IMR-90 (cell line): ENCODE measurements around the gene ZNF277. TPM values are rescaled to one million over a fixed set of nuclear protein-coding genes. Genes with fewer than 3 reads are reported as not detected.
A peak's percentile ranks its signal among the peaks of the same experiment; 100 is the strongest.

ENCODE experiments used
- ATAC-seq: fragments of 200-7000 bp; cut with Tn5 transposase; 2 replicates; pipeline ENCODE4 v1.9.1; 2020; ENCODE audit warnings: low read depth, mild to moderate bottlenecking, moderate library complexity
- BruUV-seq: library from RNA; stranded (reverse); fragments of 400-500 nt; replicated peaks from 2 replicates; lab custom pipeline; 2021; lab: Mats Ljungman, UMichigan
- CTCF ChIA-PET: fragments of 300-600 bp; formaldehyde crosslinking; extraction: SDS; loops from one replicate; lab custom pipeline; 2021; ENCODE audit warnings: antibody characterized with exemption; lab: Yijun Ruan, JAX
- POLR2A ChIA-PET: fragments of 300-600 bp; sonication (Branson Sonifier 250); formaldehyde crosslinking; loops from one replicate; lab custom pipeline; 2022; ENCODE audit warnings: antibody characterized with exemption; ENCODE audit not compliant: unreplicated experiment; lab: Charles Lee
- DNase-seq: peaks from one replicate; pipeline ENCODE4 v3.0.0; 2013
- H2AFZ ChIP-seq: replicated peaks from 2 replicates; pipeline ENCODE3; 2013; ENCODE audit warnings: low read length, mild to moderate bottlenecking; ENCODE audit not compliant: poor library complexity
- H2AK5ac ChIP-seq: 2 replicates; pipeline ENCODE4 v1.6.1; 2013; ENCODE audit warnings: low read depth, low read length, inconsistent platforms
- H2AK9ac ChIP-seq: replicated peaks from 2 replicates; pipeline ENCODE3; 2013; ENCODE audit warnings: mild to moderate bottlenecking, low read depth, low read length, moderate library complexity; ENCODE audit not compliant: poor library complexity
- H2BK120ac ChIP-seq: 2 replicates; pipeline ENCODE4 v1.6.1; 2013; ENCODE audit warnings: low read depth, low read length, inconsistent platforms
- H2BK15ac ChIP-seq: 3 replicates; pipeline ENCODE4 v1.6.1; 2013; ENCODE audit warnings: low read depth, low read length, inconsistent platforms
- H2BK20ac ChIP-seq: 2 replicates; pipeline ENCODE4 v1.6.1; 2013; ENCODE audit warnings: low read depth, mild to moderate bottlenecking, inconsistent platforms, low read length, moderate library complexity
- H2BK5ac ChIP-seq: 2 replicates; pipeline ENCODE4 v1.6.1; 2013; ENCODE audit warnings: mild to moderate bottlenecking, low read depth, low read length, inconsistent platforms; ENCODE audit not compliant: poor library complexity, severe bottlenecking
- H3K14ac ChIP-seq: replicated peaks from 2 replicates; pipeline ENCODE4 v1.6.1; 2013; ENCODE audit warnings: low read depth, low read length, inconsistent platforms
- H3K18ac ChIP-seq: 2 replicates; pipeline ENCODE4 v1.6.1; 2013; ENCODE audit warnings: low read depth, low read length, control low read depth
- H3K23ac ChIP-seq: 2 replicates; pipeline ENCODE4 v1.6.1; 2013; ENCODE audit warnings: low read depth, low read length, inconsistent platforms
- H3K27ac ChIP-seq: 2 replicates; pipeline ENCODE4 v1.5.1; 2013; ENCODE audit warnings: mild to moderate bottlenecking, control low read depth, low read length; ENCODE audit not compliant: insufficient read depth
- H3K27me3 ChIP-seq: 2 replicates; pipeline ENCODE4 v1.6.1; 2013; ENCODE audit warnings: low read length; ENCODE audit not compliant: control insufficient read depth, insufficient read depth
- H3K36me3 ChIP-seq: 2 replicates; pipeline ENCODE4 v1.6.1; 2013; ENCODE audit warnings: low read length, mixed read lengths; ENCODE audit not compliant: control insufficient read depth, insufficient read depth
- H3K4ac ChIP-seq: 2 replicates; pipeline ENCODE4 v1.6.1; 2013; ENCODE audit warnings: low read depth, low read length, inconsistent platforms
- H3K4me1 ChIP-seq: 2 replicates; pipeline ENCODE4 v1.6.1; 2013; ENCODE audit warnings: low read length, mixed read lengths; ENCODE audit not compliant: control insufficient read depth, insufficient read depth
- H3K4me2 ChIP-seq: 2 replicates; pipeline ENCODE4 v1.6.1; 2013; ENCODE audit warnings: low read depth, mild to moderate bottlenecking, control low read depth, low read length, moderate library complexity
- H3K4me3 ChIP-seq: 2 replicates; pipeline ENCODE4 v1.5.1; 2013; ENCODE audit warnings: low read depth, mild to moderate bottlenecking, control low read depth, low read length, moderate library complexity; ENCODE audit not compliant: insufficient read depth
- H3K56ac ChIP-seq: 2 replicates; pipeline ENCODE4 v1.6.1; 2013; ENCODE audit warnings: low read length, inconsistent platforms; ENCODE audit not compliant: insufficient read depth; ENCODE audit errors: extremely low read depth
- H3K79me1 ChIP-seq, 2 experiments: 2 replicates each; pipeline ENCODE4 v1.6.1; 2013; ENCODE audit warnings: low read length in 2 of 2, inconsistent platforms in 1 of 2, low read depth in 1 of 2
- H3K9ac ChIP-seq: 2 replicates; pipeline ENCODE4 v1.6.1; 2013; ENCODE audit warnings: low read depth, low read length, control low read depth
- H3K9me1 ChIP-seq: 2 replicates; pipeline ENCODE4 v1.6.1; 2013; ENCODE audit warnings: low read length, inconsistent platforms; ENCODE audit not compliant: insufficient read depth
- H3K9me3 ChIP-seq: 2 replicates; pipeline ENCODE4 v1.6.1; 2013; ENCODE audit warnings: low read length; ENCODE audit not compliant: control insufficient read depth, insufficient read depth
- H4K20me1 ChIP-seq: 2 replicates; pipeline ENCODE4 v1.6.1; 2013; ENCODE audit warnings: low read length, inconsistent platforms; ENCODE audit not compliant: insufficient read depth
- H4K5ac ChIP-seq: 2 replicates; pipeline ENCODE4 v1.6.1; 2013; ENCODE audit warnings: mild to moderate bottlenecking, low read depth, low read length, control low read depth
- H4K8ac ChIP-seq, 2 experiments: 2 replicates each; pipeline ENCODE4 v1.6.1; 2013; ENCODE audit warnings: low read depth in 2 of 2, low read length in 2 of 2, control low read depth in 1 of 2, inconsistent platforms in 1 of 2
- H4K91ac ChIP-seq: 2 replicates; pipeline ENCODE4 v1.6.1; 2013; ENCODE audit warnings: low read depth, low read length, inconsistent platforms; ENCODE audit not compliant: insufficient read depth
- CEBPB ChIP-seq: IDR thresholded peaks from 2 replicates; pipeline ENCODE4 v1.6.1; 2012; ENCODE audit warnings: low read depth, low read length, improper control_type of control experiment
- RFX5 ChIP-seq: IDR thresholded peaks from 2 replicates; pipeline ENCODE4 v1.8.0; 2012; ENCODE audit warnings: low read depth, mild to moderate bottlenecking, low read length, moderate library complexity
- WGBS, 2 experiments: methylation state at CpG; one replicate each; pipeline versions ENCODE4 v1.1.5 to v1.1.7; 2013; ENCODE audit warnings: missing lambda C conversion rate in 2 of 2; ENCODE audit not compliant: insufficient read length in 1 of 2; ENCODE audit errors: extremely low coverage in 2 of 2; 5-methylcytosine and 5-hydroxymethylcytosine counted together
- dilution Hi-C: fragments of 300-500 bp; cut with HindIII; formaldehyde crosslinking; loops from one replicate; pipeline ENCODE4 v1.14.3; 2018; ENCODE audit warnings: low sequenced_read_pairs; ENCODE audit not compliant: unreplicated experiment
- in situ Hi-C: fragments of 300-500 bp; cut with MboI; formaldehyde crosslinking; loops from 3 replicates; pipeline ENCODE4 v1.14.3; 2019; ENCODE audit warnings: low sequenced_read_pairs, inconsistent platforms, mixed read lengths
- intact Hi-C: fragments of 100-400 bp; cut with micrococcal nuclease; formaldehyde crosslinking; loops from 2 replicates; pipeline ENCODE4 v1.10.0; 2022
- polyA plus RNA-seq, 3 experiments: library from polyadenylated mRNA; depleted of rRNA; stranded (reverse); fragments of >200 nt; gene quantifications; 2 replicates each; pipeline ENCODE4 v1.2.3, GENCODE V29; 2012; ENCODE audit warnings: low replicate concordance in 1 of 3
- total RNA-seq: library from RNA; depleted of rRNA; stranded (reverse); fragments of >200 nt; gene quantifications from 2 replicates; pipeline ENCODE4 v1.2.3, GENCODE V29; 2012

The ZNF277 gene
- total and polyA plus RNA-seq, 2 of the 4 experiments (the other 2 are of a cell fraction) = 7.3 to 21.3 TPM

- Histone ChIP-seq H2AK9ac (no peak overlapping the region), H3K9me3 (no peaks in the 10 kb centered on the region), H4K91ac (no peak overlapping the region), H2BK5ac (no peak overlapping the region), H3K9ac (no peak overlapping the region), H4K5ac (no peak overlapping the region), H3K27ac (no peak overlapping the region), H3K79me1 (peaks cover 16 to 28% of the 10 kb centered on the region in 2 experiments), H2AK5ac (no peak overlapping the region), H2BK120ac (no peak overlapping the region), H2BK20ac (no peak overlapping the region), H3K14ac (no peak overlapping the region), H3K4ac (no peak overlapping the region), H3K18ac (no peak overlapping the region), H3K36me3 (no peaks in the 10 kb centered on the region), H3K9me1 (no peaks in the 10 kb centered on the region), H2AFZ (no peak overlapping the region), H4K20me1 (peaks cover 3% of the 10 kb centered on the region; the same call in 1 of the 2 replicates), H3K4me2 (no peak overlapping the region), H3K4me3 (no peak overlapping the region), H4K8ac (no peak overlapping the region), H2BK15ac (no peak overlapping the region), H3K23ac (no peak overlapping the region), H3K27me3 (no peaks in the 10 kb centered on the region), H3K56ac (no peak overlapping the region), H3K4me1 (peaks cover 2% of the 10 kb centered on the region; the same call in 1 of the 2 replicates)
- ATAC-seq = no peak
- no CpG with 5 or more reads among the region's 5 CpGs for whole genome bisulfite sequencing, 2 experiments
- peak; percentile 40 for DNase-seq
- intact Hi-C loops = no loop called here
- ChIA-PET POLR2A (interaction anchor here (0.6 kb wide), 1 partner anchor 14 kb away, joined by 3 read pairs; no protein-coding TSS in a partner anchor), CTCF (no interaction called here)
- in situ Hi-C loops = no loop called here
- BruUV-seq = no TSS peak
- TF ChIP-seq CEBPB (peak; percentile 64), RFX5 (no peak)
- dilution Hi-C loops = no loop called here
Observed at GRCh38 chr7:112266595-112267270, 60.2 kb downstream of the ZNF277 start.
